Measurements from ENCODE around the gene MGMT.

Gene MGMT

DNA sequence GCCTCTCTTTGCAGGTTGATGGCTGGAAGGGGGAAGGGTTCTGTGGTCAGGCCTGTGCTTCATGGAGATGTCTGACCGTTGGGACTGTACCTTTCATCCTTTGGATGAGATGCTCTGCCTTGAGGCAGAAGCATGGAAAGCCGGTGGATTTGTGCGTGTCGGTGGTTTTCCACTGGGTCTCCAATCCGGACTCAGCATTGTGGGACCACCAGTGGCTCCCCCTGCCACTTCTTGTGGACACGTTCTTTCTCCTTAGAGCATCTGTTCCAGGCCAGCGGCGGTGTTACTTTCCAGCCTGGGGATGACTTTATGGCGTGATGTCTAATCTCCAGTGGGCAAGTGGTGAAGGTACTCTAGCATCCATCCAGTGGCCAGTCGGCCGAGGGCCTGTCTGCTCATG lies 178.4 kb downstream of the MGMT start:
- H3K27me3 ChIP-seq (ENCODE audit: insufficient read depth, poor library complexity, severe bottlenecking) = no peaks in the 10 kb centered on the region
- no peak for TF ChIP-seq GABPA (IDR thresholded peaks at IDR 0.05; ENCODE audit: low read depth)
- TF ChIP-seq, protein P1, sequence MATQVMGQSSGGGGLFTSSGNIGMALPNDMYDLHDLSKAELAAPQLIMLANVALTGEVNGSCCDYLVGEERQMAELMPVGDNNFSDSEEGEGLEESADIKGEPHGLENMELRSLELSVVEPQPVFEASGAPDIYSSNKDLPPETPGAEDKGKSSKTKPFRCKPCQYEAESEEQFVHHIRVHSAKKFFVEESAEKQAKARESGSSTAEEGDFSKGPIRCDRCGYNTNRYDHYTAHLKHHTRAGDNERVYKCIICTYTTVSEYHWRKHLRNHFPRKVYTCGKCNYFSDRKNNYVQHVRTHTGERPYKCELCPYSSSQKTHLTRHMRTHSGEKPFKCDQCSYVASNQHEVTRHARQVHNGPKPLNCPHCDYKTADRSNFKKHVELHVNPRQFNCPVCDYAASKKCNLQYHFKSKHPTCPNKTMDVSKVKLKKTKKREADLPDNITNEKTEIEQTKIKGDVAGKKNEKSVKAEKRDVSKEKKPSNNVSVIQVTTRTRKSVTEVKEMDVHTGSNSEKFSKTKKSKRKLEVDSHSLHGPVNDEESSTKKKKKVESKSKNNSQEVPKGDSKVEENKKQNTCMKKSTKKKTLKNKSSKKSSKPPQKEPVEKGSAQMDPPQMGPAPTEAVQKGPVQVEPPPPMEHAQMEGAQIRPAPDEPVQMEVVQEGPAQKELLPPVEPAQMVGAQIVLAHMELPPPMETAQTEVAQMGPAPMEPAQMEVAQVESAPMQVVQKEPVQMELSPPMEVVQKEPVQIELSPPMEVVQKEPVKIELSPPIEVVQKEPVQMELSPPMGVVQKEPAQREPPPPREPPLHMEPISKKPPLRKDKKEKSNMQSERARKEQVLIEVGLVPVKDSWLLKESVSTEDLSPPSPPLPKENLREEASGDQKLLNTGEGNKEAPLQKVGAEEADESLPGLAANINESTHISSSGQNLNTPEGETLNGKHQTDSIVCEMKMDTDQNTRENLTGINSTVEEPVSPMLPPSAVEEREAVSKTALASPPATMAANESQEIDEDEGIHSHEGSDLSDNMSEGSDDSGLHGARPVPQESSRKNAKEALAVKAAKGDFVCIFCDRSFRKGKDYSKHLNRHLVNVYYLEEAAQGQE (IDR thresholded peaks at IDR 0.05; ENCODE audit: insufficient replicate concordance, low read depth) = no peak
- TF ChIP-seq POLR2AphosphoS5 (IDR thresholded peaks at IDR 0.05; ENCODE audit: low read depth) = no peak
- no peak for TF ChIP-seq CTCF (IDR thresholded peaks at IDR 0.05; ENCODE audit: insufficient read depth, low read length)
- no peak for TF ChIP-seq SPI1 (IDR thresholded peaks at IDR 0.05; ENCODE audit: borderline replicate concordance, low read depth)
- DNase-seq (ENCODE audit: low read depth in 1 of 2, low spot score in 1 of 2) = no peak
- no peak overlapping the region for H3K27ac ChIP-seq (replicated peaks)
- H3K4me3 ChIP-seq (replicated peaks; ENCODE audit: insufficient read depth, low read length) = no peak overlapping the region

- no peaks in the 10 kb centered on the region for H3K27me3 ChIP-seq (ENCODE audit: insufficient read depth, poor library complexity, severe bottlenecking)
- TF ChIP-seq POLR2AphosphoS5 (IDR thresholded peaks at IDR 0.05; ENCODE audit: low read depth) = no peak
- no peak for TF ChIP-seq CTCF (IDR thresholded peaks at IDR 0.05; ENCODE audit: insufficient read depth, low read length)
- TF ChIP-seq SPI1 (IDR thresholded peaks at IDR 0.05; ENCODE audit: borderline replicate concordance, low read depth) = no peak
- TF ChIP-seq, protein P1 (IDR thresholded peaks at IDR 0.05; ENCODE audit: insufficient replicate concordance, low read depth) = no peak
- TF ChIP-seq GABPA (IDR thresholded peaks at IDR 0.05; ENCODE audit: low read depth) = no peak
- DNase-seq (ENCODE audit: low read depth in 1 of 2, low spot score in 1 of 2) = no peak
- no peak overlapping the region for H3K27ac ChIP-seq (replicated peaks)
- no peak overlapping the region for H3K4me3 ChIP-seq (replicated peaks; ENCODE audit: insufficient read depth, low read length)
Observed at GRCh38 chr10:129646973-129647372, 179.9 kb downstream of the MGMT start.

DNA sequence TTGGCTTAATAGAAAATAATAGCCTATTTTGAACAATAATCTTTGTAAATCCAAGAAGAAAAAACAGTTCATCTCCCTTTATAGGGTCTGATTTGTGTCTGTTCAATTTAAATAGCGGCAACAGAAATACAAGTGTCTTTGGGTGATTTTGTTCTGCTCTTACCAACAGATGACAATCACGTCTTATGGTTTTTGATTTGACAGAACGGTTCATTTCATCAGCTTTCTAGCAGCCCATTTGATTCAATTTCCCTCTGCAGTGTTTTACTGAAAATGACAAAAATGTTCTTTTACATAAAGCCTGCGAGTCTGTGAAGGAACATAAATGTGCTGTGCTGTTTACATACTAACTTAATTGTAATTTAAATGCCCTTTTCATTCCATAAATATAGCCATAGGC lies 180.5 kb downstream of the MGMT start:
- Histone ChIP-seq H3K27ac (replicated peaks) (no peak overlapping the region), H3K4me3 (replicated peaks; ENCODE audit: insufficient read depth, low read length) (no peak overlapping the region), H3K27me3 (ENCODE audit: insufficient read depth, poor library complexity, severe bottlenecking) (no peaks in the 10 kb centered on the region)
- TF ChIP-seq, protein P1 (IDR thresholded peaks at IDR 0.05; ENCODE audit: insufficient replicate concordance, low read depth) = no peak
- no peak for TF ChIP-seq SPI1 (IDR thresholded peaks at IDR 0.05; ENCODE audit: borderline replicate concordance, low read depth)
- TF ChIP-seq POLR2AphosphoS5 (IDR thresholded peaks at IDR 0.05; ENCODE audit: low read depth) = no peak
- no peak for DNase-seq (ENCODE audit: low read depth in 1 of 2, low spot score in 1 of 2)
